ENCODE measurements around the gene LDB2. TPM values are rescaled to one million over a fixed set of nuclear protein-coding genes. Genes with fewer than 3 reads are reported as not detected.

LDB2 gene
- total RNA-seq, 2 experiments from 2014 or later: not detected

- POLR2A ChIA-PET: interaction anchor here (1.0 kb wide), 1 partner anchor 14 kb away, joined by 3 read pairs; no protein-coding TSS in a partner anchor
- no TSS peak for BruUV-seq (replicated peaks)
- no peaks in the 10 kb centered on the region for H3K79me2 ChIP-seq (ENCODE audit: insufficient read depth, low read depth, low read length)
- no peaks in the 10 kb centered on the region for H3K36me3 ChIP-seq (ENCODE audit: insufficient read depth, low read length)
- no peaks in the 10 kb centered on the region for H4K20me1 ChIP-seq (ENCODE audit: insufficient read depth, low read length)
- H3K4me2 ChIP-seq (ENCODE audit: low read length): no peak overlapping the region
- no peaks in the 10 kb centered on the region for H3K4me1 ChIP-seq (ENCODE audit: insufficient read depth, low read length, poor library complexity, severe bottlenecking)
- no peaks in the 10 kb centered on the region for H3K9me3 ChIP-seq (ENCODE audit: low read length)
- no peak overlapping the region for H3K4me3 ChIP-seq (ENCODE audit: low read depth, low read length, poor library complexity, severe bottlenecking)
- CTCF ChIA-PET (ENCODE audit: unreplicated experiment): no interaction called here
- no peak overlapping the region for H2AFZ ChIP-seq (ENCODE audit: low read length)
- H3K27ac ChIP-seq (ENCODE audit: low read depth, low read length, poor library complexity, severe bottlenecking): no peak overlapping the region
- H3K9me2 ChIP-seq (ENCODE audit: insufficient read depth, low read length): no peaks in the 10 kb centered on the region
- intact Hi-C loops (cut with micrococcal nuclease; ENCODE audit: unreplicated experiment): no loop called here
- TF ChIP-seq CTCF (conservative IDR thresholded peaks at IDR 0.05; ENCODE audit: low read length): no peak
- DNase-seq (ENCODE audit: low spot score): no peak
Observed at GRCh38 chr4:16591272-16591826, 307.1 kb downstream of the LDB2 start.

- no peak for TF ChIP-seq EZH2phosphoT487 (IDR thresholded peaks at IDR 0.05; ENCODE audit: borderline replicate concordance, low read depth, low read length)
- TF ChIP-seq CTCF (conservative IDR thresholded peaks at IDR 0.05; ENCODE audit: low read length): no peak
- Histone ChIP-seq H3K4me2 (ENCODE audit: low read length) (no peak overlapping the region), H3K4me1 (ENCODE audit: insufficient read depth, low read length, poor library complexity, severe bottlenecking) (no peaks in the 10 kb centered on the region), H2AFZ (ENCODE audit: low read length) (no peak overlapping the region), H3K79me2 (ENCODE audit: insufficient read depth, low read depth, low read length) (no peaks in the 10 kb centered on the region), H3K9me3 (ENCODE audit: low read length) (no peaks in the 10 kb centered on the region), H3K9me2 (ENCODE audit: insufficient read depth, low read length) (no peaks in the 10 kb centered on the region), H3K27ac (ENCODE audit: low read depth, low read length, poor library complexity, severe bottlenecking) (no peak overlapping the region), H3K4me3 (ENCODE audit: low read depth, low read length, poor library complexity, severe bottlenecking) (no peak overlapping the region), H3K36me3 (ENCODE audit: insufficient read depth, low read length) (no peaks in the 10 kb centered on the region), H4K20me1 (ENCODE audit: insufficient read depth, low read length) (no peaks in the 10 kb centered on the region)
- intact Hi-C loops (cut with micrococcal nuclease; ENCODE audit: unreplicated experiment): no loop called here
- CTCF ChIA-PET (ENCODE audit: unreplicated experiment): no interaction called here
- POLR2A ChIA-PET: interaction anchor here (1.0 kb wide), 1 partner anchor 14 kb away, joined by 3 read pairs; no protein-coding TSS in a partner anchor
- no TSS peak for BruUV-seq (replicated peaks)
- DNase-seq (ENCODE audit: low spot score): no peak
Observed at GRCh38 chr4:16590797-16591196, 307.6 kb downstream of the LDB2 start.

GRCh38 chr4:16588651-16589050 is 309.8 kb downstream of the LDB2 start:
- Histone ChIP-seq H3K27ac (ENCODE audit: low read depth, low read length, poor library complexity, severe bottlenecking) (no peak overlapping the region), H3K9me3 (ENCODE audit: low read length) (no peaks in the 10 kb centered on the region), H3K4me3 (ENCODE audit: low read depth, low read length, poor library complexity, severe bottlenecking) (no peak overlapping the region), H3K9me2 (ENCODE audit: insufficient read depth, low read length) (no peaks in the 10 kb centered on the region), H3K4me2 (ENCODE audit: low read length) (no peak overlapping the region), H3K36me3 (ENCODE audit: insufficient read depth, low read length) (no peaks in the 10 kb centered on the region), H3K79me2 (ENCODE audit: insufficient read depth, low read depth, low read length) (no peaks in the 10 kb centered on the region), H3K4me1 (ENCODE audit: insufficient read depth, low read length, poor library complexity, severe bottlenecking) (no peaks in the 10 kb centered on the region), H4K20me1 (ENCODE audit: insufficient read depth, low read length) (no peaks in the 10 kb centered on the region), H2AFZ (ENCODE audit: low read length) (no peak overlapping the region)
- TF ChIP-seq EZH2phosphoT487 (IDR thresholded peaks at IDR 0.05; ENCODE audit: borderline replicate concordance, low read depth, low read length) (no peak), CTCF (conservative IDR thresholded peaks at IDR 0.05; ENCODE audit: low read length) (no peak)
- intact Hi-C loops (cut with micrococcal nuclease; ENCODE audit: unreplicated experiment): no loop called here
- ChIA-PET CTCF (ENCODE audit: unreplicated experiment) (no interaction called here), POLR2A (interaction anchor here (0.8 kb wide), 1 partner anchor 17 kb away, joined by 3 read pairs; no protein-coding TSS in a partner anchor)
- no peak for DNase-seq (ENCODE audit: low spot score)
- no TSS peak for BruUV-seq (replicated peaks)
